Trophoblast cell (in vitro differentiated cells and primary cell): ENCODE measurements around the gene REC8.

Experiments used
- DNase-seq, 2 donors: peaks; one replicate each; pipeline ENCODE4 v3.0.0-alpha.2; 2016
- H2AFZ ChIP-seq: 2 replicates; pipeline ENCODE4 v1.6.1; 2013; ENCODE audit warnings: low read length, moderate library complexity, mild to moderate bottlenecking; ENCODE audit not compliant: insufficient read depth, poor library complexity
- H2AK5ac ChIP-seq: 2 replicates; pipeline ENCODE4 v1.6.1; 2013; ENCODE audit warnings: mild to moderate bottlenecking, low read length
- H2BK120ac ChIP-seq: 2 replicates; pipeline ENCODE4 v1.6.1; 2013; ENCODE audit warnings: low read length, mild to moderate bottlenecking, moderate library complexity; ENCODE audit not compliant: insufficient read depth, poor library complexity
- H2BK12ac ChIP-seq: 2 replicates; pipeline ENCODE4 v1.6.1; 2013; ENCODE audit warnings: mild to moderate bottlenecking, low read length, moderate library complexity
- H2BK5ac ChIP-seq: 2 replicates; pipeline ENCODE4 v1.6.1; 2013; ENCODE audit warnings: low read length, low read depth, moderate library complexity, mild to moderate bottlenecking; ENCODE audit not compliant: poor library complexity
- H3K14ac ChIP-seq: 2 replicates; pipeline ENCODE4 v1.6.1; 2013; ENCODE audit warnings: mild to moderate bottlenecking, low read length
- H3K18ac ChIP-seq: 2 replicates; pipeline ENCODE4 v1.6.1; 2013; ENCODE audit warnings: mild to moderate bottlenecking, low read length
- H3K23ac ChIP-seq: 2 replicates; pipeline ENCODE4 v1.6.1; 2013; ENCODE audit warnings: low read length
- H3K27ac ChIP-seq: 2 replicates; pipeline ENCODE4 v1.5.1; 2013; ENCODE audit warnings: low read depth, mild to moderate bottlenecking, inconsistent platforms, low read length, moderate library complexity
- H3K27me3 ChIP-seq: 2 replicates; pipeline ENCODE4 v1.6.1; 2013; ENCODE audit warnings: inconsistent platforms, mild to moderate bottlenecking, low read length, moderate library complexity; ENCODE audit not compliant: insufficient read depth
- H3K36me3 ChIP-seq, 2 experiments: 1 replicate in 1 of 2; 2 replicates in 1 of 2; pipeline ENCODE4 v1.6.1; 2013; ENCODE audit warnings: low read length in 2 of 2, mild to moderate bottlenecking in 2 of 2, moderate library complexity in 1 of 2; ENCODE audit not compliant: insufficient read depth in 2 of 2, control insufficient read depth in 1 of 2
- H3K4ac ChIP-seq: 2 replicates; pipeline ENCODE4 v1.6.1; 2013; ENCODE audit warnings: low read depth, mild to moderate bottlenecking, low read length, moderate library complexity
- H3K4me1 ChIP-seq, 2 experiments: 1 replicate in 1 of 2; 2 replicates in 1 of 2; pipeline ENCODE4 v1.6.1; 2013; ENCODE audit warnings: low read length in 2 of 2, mild to moderate bottlenecking in 2 of 2, moderate library complexity in 1 of 2; ENCODE audit not compliant: insufficient read depth in 2 of 2, control insufficient read depth in 1 of 2
- H3K4me2 ChIP-seq: 2 replicates; pipeline ENCODE4 v1.6.1; 2013; ENCODE audit warnings: inconsistent platforms, mild to moderate bottlenecking, low read length, moderate library complexity
- H3K4me3 ChIP-seq: 2 replicates; pipeline ENCODE4 v1.5.1; 2013; ENCODE audit warnings: mild to moderate bottlenecking, low read depth, low read length, inconsistent platforms
- H3K79me1 ChIP-seq: one replicate; pipeline ENCODE4 v1.6.1; 2013; ENCODE audit warnings: low read length
- H3K79me2 ChIP-seq: 2 replicates; pipeline ENCODE4 v1.6.1; 2013; ENCODE audit warnings: low read length, mild to moderate bottlenecking; ENCODE audit not compliant: control insufficient read depth, insufficient read depth, poor library complexity
- H3K9ac ChIP-seq: 2 replicates; pipeline ENCODE4 v1.6.1; 2013; ENCODE audit warnings: mild to moderate bottlenecking, low read length
- H3K9me3 ChIP-seq: 2 replicates; pipeline ENCODE4 v1.6.1; 2013; ENCODE audit warnings: low read depth, mild to moderate bottlenecking, control low read depth, inconsistent platforms, low read length; ENCODE audit not compliant: insufficient read depth
- H4K12ac ChIP-seq: 2 replicates; pipeline ENCODE4 v1.6.1; 2013; ENCODE audit warnings: low read depth, mild to moderate bottlenecking, low read length, moderate library complexity
- H4K8ac ChIP-seq: 2 replicates; pipeline ENCODE4 v1.6.1; 2013; ENCODE audit warnings: low read depth, mild to moderate bottlenecking, low read length, moderate library complexity
- H4K91ac ChIP-seq: one replicate; pipeline ENCODE4 v1.6.1; 2013; ENCODE audit warnings: low read depth, mild to moderate bottlenecking, low read length, moderate library complexity
- WGBS: extraction: QIAGEN DNeasy Blood & Tissue Kit; methylation state at CpG from one replicate; pipeline ENCODE4 v1.1.7; 2013; ENCODE audit warnings: missing lambda C conversion rate; ENCODE audit not compliant: insufficient read length, insufficient coverage; ENCODE audit errors: extremely low coverage; 5-methylcytosine and 5-hydroxymethylcytosine counted together

REC8 gene

DNA sequence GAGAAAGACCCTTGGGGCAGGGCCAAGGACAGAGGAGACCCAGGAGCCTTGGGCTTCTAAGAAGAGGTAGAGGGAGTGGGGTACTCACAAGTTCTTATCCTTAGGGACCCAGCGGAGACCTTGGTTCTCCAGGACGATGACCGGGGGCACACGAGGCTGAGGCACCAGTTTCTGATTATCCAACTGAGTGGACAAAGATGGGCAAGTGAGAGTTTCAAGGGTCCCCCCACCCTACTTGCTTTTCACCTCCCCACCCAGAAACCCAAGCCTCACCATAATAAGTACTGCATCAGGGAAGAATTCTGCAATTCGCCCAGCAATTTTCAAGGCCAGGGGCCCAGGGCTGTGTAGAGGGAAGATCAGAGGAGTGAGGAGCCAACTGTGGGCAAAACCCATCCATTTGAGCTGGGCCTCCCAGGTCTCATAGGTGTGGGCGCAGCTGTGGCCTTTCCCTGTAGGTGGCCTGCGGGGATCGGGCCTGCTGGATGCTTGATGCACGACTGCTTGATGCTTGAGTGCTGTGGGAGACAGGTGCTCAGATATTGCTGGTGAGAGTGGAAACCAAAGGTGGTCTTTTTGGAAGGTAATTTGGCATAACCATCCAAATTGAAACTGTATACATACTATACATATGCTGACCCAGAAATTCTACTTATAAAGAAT is 32.5 kb upstream of the REC8 start:
- H3K4me3 ChIP-seq = no peak overlapping the region
- H3K18ac ChIP-seq = no peak overlapping the region
- H2BK5ac ChIP-seq = no peak overlapping the region
- no peak overlapping the region for H2AFZ ChIP-seq
- H3K9me3 ChIP-seq = peaks cover 1% of the 10 kb centered on the region
- peaks cover 8% of the 10 kb centered on the region for H3K79me2 ChIP-seq
- H3K4ac ChIP-seq = no peak overlapping the region
- peaks cover 6 to 10% of the 10 kb centered on the region in 2 experiments for H3K4me1 ChIP-seq
- no peak overlapping the region for H3K9ac ChIP-seq
- H3K4me2 ChIP-seq = no peak overlapping the region
- no peak overlapping the region for H3K14ac ChIP-seq
- H2BK120ac ChIP-seq = no peak overlapping the region
- H2BK12ac ChIP-seq = no peak overlapping the region
- H3K36me3 ChIP-seq = peaks cover 23% of the 10 kb centered on the region in 2 experiments
- no peak overlapping the region for H3K23ac ChIP-seq
- no peak overlapping the region for H4K12ac ChIP-seq
- DNase-seq = no peak
- H3K27ac ChIP-seq = no peak overlapping the region
- no peaks in the 10 kb centered on the region for H3K27me3 ChIP-seq
- H3K79me1 ChIP-seq = peaks cover 13% of the 10 kb centered on the region
- H4K8ac ChIP-seq = no peak overlapping the region
- no peak overlapping the region for H4K91ac ChIP-seq
- no CpG with 5 or more reads among the region's 9 CpGs for WGBS
- H2AK5ac ChIP-seq = no peak overlapping the region

DNA sequence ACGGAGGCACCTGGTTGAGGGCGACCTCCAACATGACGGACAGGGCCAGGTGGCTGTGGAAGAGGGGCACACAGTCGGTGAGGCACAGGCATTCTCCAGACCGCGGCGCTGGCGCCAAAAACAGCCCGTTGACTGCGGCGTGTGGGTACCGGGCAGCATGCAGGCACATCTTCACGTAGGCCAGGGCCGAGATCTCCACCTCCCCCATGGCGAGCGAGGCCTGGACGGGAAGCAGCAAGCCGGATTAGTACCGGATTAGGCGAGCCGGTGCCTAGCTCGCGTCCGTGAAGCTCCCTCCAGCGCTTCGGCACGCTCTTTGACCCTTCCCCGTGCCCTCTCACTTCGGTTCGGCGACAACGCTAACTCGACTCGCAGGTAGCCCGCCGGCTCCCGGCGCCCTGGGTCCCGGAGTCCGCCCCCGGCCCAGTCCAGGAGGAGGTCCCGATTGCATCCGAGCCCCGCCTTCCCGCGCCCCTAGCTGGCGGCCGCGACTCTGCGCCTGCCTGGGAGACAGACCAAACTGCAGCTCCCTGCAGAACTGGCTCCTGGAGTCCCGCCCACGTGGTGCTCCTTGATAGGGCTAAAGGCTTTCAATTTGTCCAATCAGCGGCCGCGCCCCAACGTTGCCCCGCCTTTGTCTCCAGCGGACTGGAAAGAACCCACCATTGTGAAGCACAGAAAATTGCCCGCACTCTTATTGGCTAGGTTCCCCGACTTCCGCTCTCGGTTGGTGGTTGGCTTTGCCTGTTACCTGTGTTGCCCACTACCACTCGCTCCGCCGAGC is 30.6 kb upstream of the REC8 start, which contains the start of gene EMC9:
TSS of gene EMC9 (minus strand) at position 495 of the 784 bp plus-strand sequence. CDS start at position 208, 287 bp downstream.
- Histone ChIP-seq H2BK5ac (peak within 1 kb of the TSS; percentile 81), H2AK5ac (peak within 1 kb of the TSS; percentile 67), H3K4me2 (peak within 1 kb of the TSS; percentile 90), H2AFZ (peak within 1 kb of the TSS; percentile 77), H3K4me1 (peaks cover 8 to 15% of the 10 kb centered on the region in 2 experiments), H3K23ac (no peak within 1 kb of the TSS), H2BK120ac (peak within 1 kb of the TSS; percentile 65), H3K4ac (peak within 1 kb of the TSS; percentile 92), H3K18ac (peak within 1 kb of the TSS; percentile 95), H4K12ac (peak within 1 kb of the TSS; percentile 48), H3K9ac (peak within 1 kb of the TSS; percentile 88), H3K4me3 (peak within 1 kb of the TSS; percentile 94), H3K9me3 (peaks cover 1% of the 10 kb centered on the region), H2BK12ac (no peak within 1 kb of the TSS), H4K91ac (peak within 1 kb of the TSS; percentile 83), H3K79me1 (peaks cover 13% of the 10 kb centered on the region), H4K8ac (peak within 1 kb of the TSS; percentile 93), H3K79me2 (peaks cover 8% of the 10 kb centered on the region), H3K36me3 (peaks cover 23% of the 10 kb centered on the region in 2 experiments), H3K27me3 (no peaks in the 10 kb centered on the region), H3K14ac (peak within 1 kb of the TSS; percentile 95), H3K27ac (peak within 1 kb of the TSS; percentile 84)
- peak; percentile 100 for DNase-seq
- WGBS = no CpG with 5 or more reads among the region's 65 CpGs

- Histone ChIP-seq H3K9me3 (peaks cover 1% of the 10 kb centered on the region), H2AFZ (no peak overlapping the region)
- WGBS = no CpG with 5 or more reads among the region's 2 CpGs
Observed at GRCh38 chr14:24143511-24143910, 28.4 kb upstream of the REC8 start.

DNA sequence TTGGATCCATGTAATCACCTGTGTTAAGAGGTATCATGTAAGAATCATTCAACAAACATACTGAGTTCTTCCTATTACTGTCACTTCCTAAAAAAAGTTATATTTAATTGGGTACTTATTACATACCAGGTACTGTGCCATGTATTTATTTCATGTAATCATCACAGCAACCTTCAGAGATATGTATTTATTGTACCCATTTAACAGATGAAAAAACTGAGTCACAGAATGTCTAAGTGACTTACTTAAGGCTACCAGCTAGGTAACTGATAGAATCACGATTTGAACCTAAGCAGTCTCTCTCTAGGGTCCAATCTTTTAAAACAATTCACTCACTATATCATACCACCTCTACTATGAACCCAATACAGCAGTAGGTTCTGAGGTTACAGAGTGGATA is 27.4 kb upstream of the REC8 start:
- H3K79me1 ChIP-seq = peaks cover 21% of the 10 kb centered on the region
- no peak overlapping the region for H4K12ac ChIP-seq
- no peak overlapping the region for H4K91ac ChIP-seq
- no peak overlapping the region for H3K14ac ChIP-seq
- H3K4ac ChIP-seq = no peak overlapping the region
- no peak overlapping the region for H3K23ac ChIP-seq
- no peak overlapping the region for H2AK5ac ChIP-seq
- H3K4me1 ChIP-seq = peaks cover 10 to 16% of the 10 kb centered on the region in 2 experiments
- H3K27ac ChIP-seq = no peak overlapping the region
- H2BK5ac ChIP-seq = no peak overlapping the region
- H3K27me3 ChIP-seq = no peaks in the 10 kb centered on the region
- no peak overlapping the region for H3K9ac ChIP-seq
- H4K8ac ChIP-seq = no peak overlapping the region
- H3K79me2 ChIP-seq = peaks cover 19% of the 10 kb centered on the region
- no CpG with 5 or more reads among the region's 1 CpG for WGBS
- no peak overlapping the region for H3K4me2 ChIP-seq
- no peak overlapping the region for H3K18ac ChIP-seq
- no peak overlapping the region for H3K4me3 ChIP-seq
- H2BK120ac ChIP-seq = no peak overlapping the region
- DNase-seq = no peak
- H2AFZ ChIP-seq = no peak overlapping the region
- H3K36me3 ChIP-seq = peaks cover 10 to 13% of the 10 kb centered on the region in 2 experiments
- H3K9me3 ChIP-seq = peaks cover 1% of the 10 kb centered on the region
- H2BK12ac ChIP-seq = no peak overlapping the region

More at GRCh38 chr14:24143511-24143910, 28.4 kb upstream of the REC8 start:
- Histone ChIP-seq H2AK5ac (no peak overlapping the region), H3K4me1 (peaks cover 9 to 16% of the 10 kb centered on the region in 2 experiments), H3K27ac (no peak overlapping the region), H3K18ac (no peak overlapping the region), H4K8ac (no peak overlapping the region), H4K91ac (no peak overlapping the region), H3K14ac (no peak overlapping the region), H3K4me2 (no peak overlapping the region), H3K36me3 (peaks cover 14 to 16% of the 10 kb centered on the region in 2 experiments), H3K23ac (no peak overlapping the region), H2BK5ac (no peak overlapping the region), H3K4ac (no peak overlapping the region), H3K79me1 (peaks cover 21% of the 10 kb centered on the region), H4K12ac (no peak overlapping the region), H3K4me3 (no peak overlapping the region), H2BK12ac (no peak overlapping the region), H3K9ac (no peak overlapping the region), H3K27me3 (no peaks in the 10 kb centered on the region), H2BK120ac (no peak overlapping the region), H3K79me2 (peaks cover 19% of the 10 kb centered on the region)
- no peak for DNase-seq
